ENCODE data around the gene CACHD1. TPM values are rescaled to one million over a fixed set of nuclear protein-coding genes. Genes with fewer than 3 reads are reported as not detected.

The CACHD1 gene
- polyA plus RNA-seq, 2 of the 4 experiments (the other 2 are of a cell fraction): 0.72 to 1.6 TPM

GRCh38 chr1:64715186-64715585 is 245.3 kb downstream of the CACHD1 start:
- DNase-seq (ENCODE audit: low read depth in 1 of 2, low spot score in 1 of 2): no peak
- FAIRE-seq: no peak
- 21% methylated on average over 2 of the region's 2 CpGs for WGBS (ENCODE audit: missing lambda C conversion rate)
- Histone ChIP-seq H3K27ac (no peak overlapping the region), H3K4me2 (no peak overlapping the region), H3K4me3 (no peak overlapping the region), H3K9me3 (peaks cover 6% of the 10 kb centered on the region; the same call in 1 of the 3 replicates), H3K4me1 (no peaks in the 10 kb centered on the region)
- TF ChIP-seq POLR2AphosphoS2 (conservative IDR thresholded peaks at IDR 0.05; ENCODE audit: low read length) (no peak), ESRRA (IDR thresholded peaks at IDR 0.05; ENCODE audit: borderline replicate concordance, low read length) (no peak), RARB (CRISPR knock-in tag; IDR thresholded peaks at IDR 0.05) (no peak), BHLHE40 (IDR thresholded peaks at IDR 0.05; ENCODE audit: low read depth, low read length) (no peak), HOXB13 (CRISPR knock-in tag; IDR thresholded peaks at IDR 0.05; ENCODE audit: low read depth) (no peak), HMGXB4 (CRISPR knock-in tag; IDR thresholded peaks at IDR 0.05; ENCODE audit: borderline replicate concordance) (no peak)
- TF ChIP-seq, protein P1, sequence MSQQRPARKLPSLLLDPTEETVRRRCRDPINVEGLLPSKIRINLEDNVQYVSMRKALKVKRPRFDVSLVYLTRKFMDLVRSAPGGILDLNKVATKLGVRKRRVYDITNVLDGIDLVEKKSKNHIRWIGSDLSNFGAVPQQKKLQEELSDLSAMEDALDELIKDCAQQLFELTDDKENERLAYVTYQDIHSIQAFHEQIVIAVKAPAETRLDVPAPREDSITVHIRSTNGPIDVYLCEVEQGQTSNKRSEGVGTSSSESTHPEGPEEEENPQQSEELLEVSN (IDR thresholded peaks at IDR 0.05; ENCODE audit: borderline replicate concordance, low read depth): no peak
- POLR2A ChIA-PET: no interaction called here
- no peak for ATAC-seq
- CTCF ChIA-PET: interaction anchor here (1.3 kb wide), 1 partner anchor 109 kb away, joined by 5 read pairs; no protein-coding TSS in a partner anchor

- CTCF ChIA-PET: interaction anchor here (0.6 kb wide), 1 partner anchor 58 kb away, joined by 4 read pairs; no protein-coding TSS in a partner anchor
- 2% methylated on average over 2 of the region's 2 CpGs for WGBS (ENCODE audit: missing lambda C conversion rate)
Measured at GRCh38 chr1:64721135-64721534, 251.2 kb downstream of the CACHD1 start.

More at GRCh38 chr1:64721135-64721534, 251.2 kb downstream of the CACHD1 start:
- ATAC-seq (no peak), FAIRE-seq (no peak), DNase-seq (ENCODE audit: low read depth in 1 of 2, low spot score in 1 of 2) (no peak)
- Histone ChIP-seq H3K4me2 (no peak overlapping the region), H3K4me3 (no peak overlapping the region), H3K9me3 (peaks cover 6% of the 10 kb centered on the region; the same call in 1 of the 3 replicates), H3K27ac (no peak overlapping the region), H3K4me1 (no peaks in the 10 kb centered on the region)
- no peak for TF ChIP-seq RARB (CRISPR knock-in tag; IDR thresholded peaks at IDR 0.05)
- TF ChIP-seq REST (IDR thresholded peaks at IDR 0.05): no peak
- TF ChIP-seq FOSB (CRISPR knock-in tag; IDR thresholded peaks at IDR 0.05): no peak
- no peak for TF ChIP-seq JUN (IDR thresholded peaks at IDR 0.05)
- no peak for TF ChIP-seq CBX2 (IDR thresholded peaks at IDR 0.05; ENCODE audit: borderline replicate concordance, low read depth)
- no peak for TF ChIP-seq CEBPB (IDR thresholded peaks at IDR 0.05)
- no peak for TF ChIP-seq ESRRA (IDR thresholded peaks at IDR 0.05; ENCODE audit: borderline replicate concordance, low read length)
- TF ChIP-seq MAX (IDR thresholded peaks at IDR 0.05): no peak
- no peak for TF ChIP-seq RAD21 (conservative IDR thresholded peaks at IDR 0.05 in 1 of 2, IDR thresholded peaks at IDR 0.05 in 1 of 2)
- no peak for TF ChIP-seq POLR2A (IDR thresholded peaks at IDR 0.05; ENCODE audit: low read length)
- TF ChIP-seq ZC3H11A (IDR thresholded peaks at IDR 0.05): no peak
- no peak for TF ChIP-seq ZSCAN20 (CRISPR knock-in tag; IDR thresholded peaks at IDR 0.05)
- TF ChIP-seq POLR2AphosphoS2 (conservative IDR thresholded peaks at IDR 0.05; ENCODE audit: low read length): no peak
- POLR2A ChIA-PET: no interaction called here
